ENCODE results near the gene KLRC3. TPM values are rescaled to one million over a fixed set of nuclear protein-coding genes. Genes with fewer than 3 reads are reported as not detected.
"Not testable (repeated sequence)": the region's sequence is repeated elsewhere in the genome, so short reads cannot be mapped to it uniquely, and the experiment has no call there.

KLRC3 gene
- 2.9 TPM for total RNA-seq

DNA sequence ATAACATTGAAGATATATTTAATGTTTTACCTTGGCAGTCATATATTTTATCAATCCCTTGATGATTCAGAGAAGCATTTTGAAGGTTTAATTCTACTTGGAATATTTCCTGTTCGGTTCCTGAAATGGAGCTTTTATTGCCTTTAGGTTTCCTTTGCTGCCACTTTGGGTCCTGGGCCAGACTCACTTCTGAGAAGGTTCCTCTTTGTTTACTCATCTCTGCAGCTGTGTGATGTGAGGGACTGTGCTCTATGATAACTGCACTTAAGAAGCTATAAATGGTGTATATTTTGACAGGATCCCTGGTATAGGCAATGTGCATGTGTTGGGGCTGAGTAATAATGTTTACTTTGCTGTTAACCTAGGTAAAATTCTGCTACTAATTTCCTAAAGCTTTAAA lies at the start of gene KLRC3:
KLRC3 (minus strand) TSS at position 262 of the 400 bp plus-strand sequence; CDS start at position 217, 45 bp downstream.
- not testable (repeated sequence) for DNase-seq (ENCODE audit: low spot score in 2 of 2); FAIRE-seq

DNA sequence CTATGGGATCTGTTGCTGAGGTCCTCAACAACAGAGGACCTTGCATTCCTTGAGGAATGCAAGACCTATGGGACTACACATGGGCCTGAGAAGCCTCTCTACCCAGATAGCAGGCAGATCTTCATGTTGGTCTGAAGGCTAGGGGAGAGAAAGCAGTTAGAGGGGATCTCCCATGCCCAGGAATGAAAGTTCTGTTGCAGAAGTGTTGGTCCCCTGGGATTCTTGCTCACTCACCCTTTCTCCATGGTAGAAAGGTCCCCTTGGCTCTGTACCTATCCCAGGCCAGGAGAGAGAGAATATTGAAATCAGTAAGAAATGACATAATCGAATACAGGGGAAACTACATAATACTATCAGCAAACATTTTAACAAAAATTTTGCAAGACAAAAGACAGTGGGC lies 49.3 kb upstream of the KLRC3 start:
- no peak for FAIRE-seq
- no peak for DNase-seq (ENCODE audit: low spot score in 2 of 2)

DNA sequence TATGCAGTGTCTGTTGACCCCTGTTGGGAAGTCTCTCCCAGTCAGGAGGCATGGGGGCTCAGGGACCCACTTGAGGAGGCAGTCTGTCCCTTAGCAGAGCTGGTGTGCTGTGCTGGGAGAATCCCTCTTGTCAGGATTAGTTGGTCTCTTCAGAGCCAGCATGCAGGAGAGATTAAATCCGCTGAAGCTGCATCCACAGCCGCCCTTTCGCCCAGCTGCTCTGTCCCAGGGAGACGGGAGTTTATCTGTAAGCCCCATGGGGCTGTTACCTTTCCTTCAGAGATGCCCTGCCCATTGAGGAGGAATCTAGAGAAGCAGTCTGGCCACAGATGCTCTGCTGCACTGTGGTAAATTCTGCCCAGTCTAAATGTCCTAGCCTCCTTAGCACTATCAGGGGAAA lies 45.9 kb upstream of the KLRC3 start:
- FAIRE-seq (no peak), DNase-seq (ENCODE audit: low spot score in 2 of 2) (no peak)

DNA sequence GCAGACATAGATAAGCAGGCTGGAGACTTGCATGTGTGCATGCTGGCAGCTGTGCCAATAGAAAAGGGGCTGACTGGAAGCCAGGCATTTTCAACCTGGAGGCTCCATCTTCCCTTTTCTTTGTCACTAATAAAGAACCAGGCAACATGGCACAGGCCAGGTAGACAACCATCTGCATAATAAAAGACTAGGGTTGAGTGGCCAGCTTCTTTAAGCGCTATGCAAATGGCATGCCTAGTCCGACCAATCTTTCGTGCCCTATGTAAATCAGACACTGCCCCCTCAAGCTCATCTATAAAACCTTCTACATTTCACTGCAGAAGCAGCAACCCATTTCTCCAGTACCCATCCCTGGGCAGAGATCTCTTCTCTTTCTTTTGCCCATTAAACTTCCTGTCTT lies 37.4 kb upstream of the KLRC3 start:
- DNase-seq (ENCODE audit: low spot score in 2 of 2) (no peak), FAIRE-seq (no peak)

DNA sequence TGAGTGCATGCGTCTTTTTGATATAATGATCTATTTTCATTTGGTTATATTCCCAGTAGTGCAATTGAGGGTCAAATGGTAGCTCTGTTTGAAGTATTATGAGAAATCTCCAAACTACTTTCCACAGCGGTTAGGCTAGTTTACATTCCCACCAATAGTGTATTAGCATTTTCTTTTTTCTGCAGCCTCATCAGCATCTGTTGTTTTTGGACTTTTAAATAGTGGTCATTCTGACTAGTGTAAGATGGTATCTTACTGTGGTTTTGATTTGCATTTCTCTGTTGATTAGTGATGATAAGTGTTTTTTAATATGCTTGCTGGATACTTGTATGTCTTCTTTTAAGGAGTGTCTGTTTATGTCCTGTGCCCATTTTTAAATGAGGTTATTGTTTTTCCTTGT lies 36.5 kb upstream of the KLRC3 start:
- DNase-seq (ENCODE audit: low spot score in 2 of 2), result no peak
- no peak for FAIRE-seq

DNA sequence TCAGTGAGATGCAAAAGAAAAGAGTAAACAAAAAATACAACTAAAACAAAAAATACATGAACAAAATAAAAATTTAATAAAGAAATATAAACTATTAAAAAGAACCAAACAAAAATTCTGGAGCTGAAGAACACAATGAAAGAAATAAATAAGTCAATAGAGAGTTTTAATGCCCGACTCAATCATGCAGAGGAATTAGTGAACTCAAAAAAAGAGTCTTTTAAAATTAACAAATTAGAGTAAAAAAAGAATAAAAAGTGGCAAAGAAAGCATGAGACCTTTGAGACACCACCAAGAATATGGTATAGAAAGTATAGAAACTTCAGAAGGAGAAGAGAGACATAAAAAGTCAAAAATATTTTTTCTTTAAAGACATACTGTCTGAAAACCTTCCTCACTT lies 35.4 kb upstream of the KLRC3 start:
- FAIRE-seq (peak; percentile 44), DNase-seq (ENCODE audit: low spot score in 2 of 2) (no peak)

DNA sequence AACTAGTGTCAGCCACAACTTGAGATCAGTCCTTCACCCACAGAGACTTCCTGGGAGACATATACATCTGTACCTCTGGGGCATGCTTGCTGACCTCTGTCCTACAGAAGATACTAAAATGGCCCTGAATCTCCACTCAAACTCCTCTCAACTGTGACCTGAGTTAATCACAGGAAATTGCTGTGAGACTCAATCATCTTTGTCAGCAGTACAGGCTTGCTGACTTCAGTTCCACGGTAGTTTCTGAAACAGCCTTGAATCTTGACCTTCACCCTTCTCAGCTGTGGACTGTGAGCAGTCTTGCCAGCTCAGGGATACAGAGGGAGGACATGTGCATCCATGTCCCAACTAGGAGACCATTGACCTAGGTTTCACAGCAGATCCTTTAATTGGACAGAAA lies 34.1 kb upstream of the KLRC3 start:
- FAIRE-seq (no peak), DNase-seq (ENCODE audit: low spot score in 2 of 2) (no peak)

DNA sequence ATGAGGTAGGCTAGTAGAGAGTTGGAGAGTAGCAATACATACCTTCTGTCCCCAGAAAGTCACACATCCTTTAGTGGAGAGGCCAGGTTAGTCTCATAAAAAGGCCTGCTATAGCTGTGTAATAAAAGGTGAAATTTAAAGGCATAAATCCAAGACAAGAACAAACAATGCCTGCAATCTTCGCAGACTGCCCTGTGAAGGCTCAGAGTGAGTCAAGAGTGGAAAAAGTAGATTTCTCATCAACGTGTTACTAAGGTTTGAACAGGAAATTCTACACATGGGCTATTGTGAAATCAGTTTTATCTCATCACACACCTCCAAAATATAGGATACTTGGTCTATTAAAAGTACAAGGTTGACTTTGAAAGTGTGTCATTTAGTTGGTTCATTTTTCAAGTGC lies 32.8 kb upstream of the KLRC3 start, which contains the start of gene KLRC1:
KLRC1 (minus strand) TSS at position 222 of the 400 bp plus-strand sequence. CDS start 2,221 bp downstream, outside the sequence.
- FAIRE-seq (no peak), DNase-seq (ENCODE audit: low spot score in 2 of 2) (no peak)

DNA sequence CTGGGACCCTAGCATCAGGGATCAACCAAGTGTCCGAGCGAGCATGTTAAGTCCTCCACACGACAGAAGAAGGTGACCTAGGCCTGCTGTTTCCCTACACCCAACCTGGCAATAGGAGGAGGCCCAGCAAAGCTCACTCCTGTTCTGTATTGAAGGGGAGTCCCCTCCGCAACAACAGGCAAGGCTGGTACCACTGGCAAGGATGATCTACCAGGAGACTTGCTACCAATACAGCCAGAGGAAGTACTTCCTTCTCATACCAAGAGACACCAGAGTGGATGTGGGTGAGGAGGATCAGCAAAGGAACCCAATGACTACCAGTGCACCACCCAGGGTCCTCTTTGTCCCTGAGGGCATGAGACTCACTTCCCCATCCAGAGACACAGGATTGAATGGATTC lies 27.8 kb upstream of the KLRC3 start:
- FAIRE-seq, result no peak

DNA sequence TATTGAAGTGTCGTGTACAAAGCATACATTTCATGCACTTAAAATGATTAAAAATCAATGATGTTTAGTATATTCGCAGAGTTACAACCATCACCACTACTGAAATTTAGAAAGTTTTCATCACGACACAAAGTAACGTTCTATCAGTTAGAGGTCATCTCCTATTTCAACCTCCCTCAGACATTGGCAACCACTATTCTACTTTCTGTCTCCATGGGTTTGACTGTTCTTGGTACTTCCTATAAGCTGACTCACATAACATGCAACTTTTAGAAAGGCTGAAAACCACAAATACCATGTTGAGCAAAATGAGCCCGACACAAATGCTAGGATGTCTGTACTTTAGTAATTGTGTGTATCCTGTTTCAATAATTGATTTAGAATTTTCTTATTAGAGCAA lies 25.7 kb upstream of the KLRC3 start:
- DNase-seq (ENCODE audit: low spot score in 2 of 2); FAIRE-seq: not testable (repeated sequence)

More for the DNA sequence above, 27.8 kb upstream of the KLRC3 start:
- no peak for DNase-seq (ENCODE audit: low spot score in 2 of 2)

DNA sequence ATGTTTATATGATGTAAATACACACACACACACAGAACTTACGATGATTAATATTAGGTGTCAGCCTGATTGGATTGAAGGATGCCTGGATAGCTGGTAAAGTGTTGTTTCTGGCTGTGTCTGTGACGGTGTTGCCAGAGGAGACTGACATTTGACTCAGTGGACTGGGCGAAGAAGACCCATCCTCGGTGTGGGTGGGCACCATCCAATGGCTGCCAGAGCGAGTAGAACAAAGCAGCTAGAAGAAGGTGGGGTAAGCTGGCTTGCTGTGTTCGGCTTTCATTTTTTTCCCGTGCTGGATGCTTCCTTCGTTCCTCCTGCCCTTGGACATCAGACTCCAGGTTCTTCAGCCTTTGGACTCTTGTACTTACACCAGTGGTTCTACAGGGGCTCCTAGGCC lies 20.7 kb upstream of the KLRC3 start:
- not testable (repeated sequence) for FAIRE-seq; DNase-seq (ENCODE audit: low spot score in 2 of 2)

DNA sequence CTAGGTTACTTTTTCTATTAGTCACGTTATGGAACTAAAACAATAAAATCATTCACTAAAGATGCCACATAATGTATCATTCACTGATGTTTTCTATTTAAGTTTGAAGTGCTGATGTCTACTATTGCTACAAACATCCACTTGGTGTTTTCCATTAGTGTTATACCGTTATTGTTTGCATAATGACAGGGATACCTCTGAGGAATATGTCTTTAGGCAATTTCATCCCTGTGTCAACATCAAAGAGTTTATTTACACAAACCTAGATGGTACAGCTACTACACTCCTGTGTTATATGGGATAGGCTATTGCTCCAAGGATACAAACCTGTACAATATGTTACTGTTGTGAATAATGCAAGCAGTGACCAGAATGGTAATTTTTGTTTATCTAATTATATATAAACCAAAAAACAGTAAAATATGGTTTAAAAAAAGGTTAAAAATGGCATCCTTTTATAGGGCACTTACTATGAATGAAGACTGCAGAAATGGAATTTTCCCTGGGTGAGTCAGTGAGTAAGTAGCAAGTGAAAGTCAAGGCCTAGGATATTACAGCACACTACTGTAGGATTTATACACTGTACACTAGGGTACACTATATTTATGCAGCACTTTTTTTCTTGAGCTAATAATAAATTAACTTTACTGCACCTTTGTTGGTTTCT lies 19.3 kb upstream of the KLRC3 start:
- FAIRE-seq; DNase-seq (ENCODE audit: low spot score in 2 of 2): not testable (repeated sequence)

DNA sequence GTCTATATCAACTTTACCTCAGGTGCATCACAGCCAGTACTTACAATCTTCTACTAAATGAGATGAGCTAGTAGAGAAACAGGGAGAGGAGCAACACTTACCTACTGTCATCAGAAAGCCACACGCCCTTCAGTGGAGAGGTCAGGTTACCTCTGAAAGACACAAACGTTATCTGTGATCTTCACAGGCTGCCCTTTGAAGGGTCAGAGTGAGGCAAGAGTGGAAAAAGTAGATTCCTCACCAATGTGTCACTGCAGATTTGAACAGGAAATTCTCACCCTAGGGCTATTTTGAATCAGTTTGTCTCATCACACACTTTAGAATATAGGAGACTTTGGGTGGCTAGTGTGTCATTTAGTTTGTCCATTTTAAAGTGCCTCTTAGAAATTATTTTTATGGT lies 17.2 kb upstream of the KLRC3 start:
- not testable (repeated sequence) for FAIRE-seq; DNase-seq (ENCODE audit: low spot score in 2 of 2)

DNA sequence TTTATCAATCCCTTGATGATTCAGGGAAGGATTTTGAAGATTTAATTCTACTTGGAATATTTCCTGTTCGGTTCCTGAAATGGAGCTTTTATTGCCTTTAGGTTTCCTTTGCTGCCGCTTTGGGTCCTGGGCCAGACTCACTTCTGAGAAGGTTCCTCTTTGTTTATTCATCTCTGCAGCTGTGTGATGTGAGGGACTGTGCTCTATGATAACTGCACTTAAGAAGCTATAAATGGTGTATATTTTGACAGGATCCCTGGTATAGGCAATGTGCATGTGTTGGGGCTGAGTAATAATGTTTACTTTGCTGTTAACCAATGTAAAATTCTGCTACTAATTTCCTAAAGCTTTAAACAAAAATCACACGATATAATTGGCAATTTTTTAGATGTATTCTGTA lies 15.4 kb upstream of the KLRC3 start, which contains the start of gene KLRC2:
KLRC2 (minus strand) TSS at position 195 of the 400 bp plus-strand sequence; CDS start at position 171, 24 bp downstream.
- DNase-seq (ENCODE audit: low spot score in 2 of 2); FAIRE-seq: not testable (repeated sequence)

DNA sequence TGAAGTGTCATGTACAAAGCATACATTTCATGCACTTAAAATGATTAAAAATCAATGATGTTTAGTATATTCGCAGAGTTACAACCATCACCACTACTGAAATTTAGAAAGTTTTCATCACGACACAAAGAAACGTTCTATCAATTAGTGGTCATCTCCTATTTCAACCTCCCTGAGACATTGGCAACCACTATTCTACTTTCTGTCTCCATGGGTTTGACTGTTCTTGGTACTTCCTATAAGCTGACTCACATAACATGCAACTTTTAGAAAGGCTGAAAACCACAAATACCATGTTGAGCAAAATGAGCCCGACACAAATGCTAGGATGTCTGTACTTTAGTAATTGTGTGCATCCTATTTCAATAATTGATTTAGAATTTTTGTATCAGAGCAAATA lies 10.2 kb upstream of the KLRC3 start:
- FAIRE-seq; DNase-seq (ENCODE audit: low spot score in 2 of 2): not testable (repeated sequence)

DNA sequence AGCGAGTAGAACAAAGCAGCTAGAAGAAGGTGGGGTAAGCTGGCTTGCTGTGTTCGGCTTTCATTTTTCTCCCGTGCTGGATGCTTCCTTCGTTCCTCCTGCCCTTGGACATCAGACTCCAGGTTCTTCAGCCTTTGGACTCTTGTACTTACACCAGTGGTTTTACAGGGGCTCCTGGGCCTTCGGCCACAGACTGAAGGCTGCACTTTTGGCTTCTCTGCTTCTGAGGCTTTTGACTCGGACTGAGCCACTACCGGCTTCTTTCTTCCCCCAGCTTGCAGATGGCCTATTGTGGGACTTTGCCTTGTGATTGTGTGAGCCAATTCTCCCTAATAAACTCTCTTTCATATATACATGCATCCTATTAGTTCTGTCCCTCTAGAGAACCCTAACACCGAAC lies 5.5 kb upstream of the KLRC3 start:
- not testable (repeated sequence) for DNase-seq (ENCODE audit: low spot score in 2 of 2); FAIRE-seq

DNA sequence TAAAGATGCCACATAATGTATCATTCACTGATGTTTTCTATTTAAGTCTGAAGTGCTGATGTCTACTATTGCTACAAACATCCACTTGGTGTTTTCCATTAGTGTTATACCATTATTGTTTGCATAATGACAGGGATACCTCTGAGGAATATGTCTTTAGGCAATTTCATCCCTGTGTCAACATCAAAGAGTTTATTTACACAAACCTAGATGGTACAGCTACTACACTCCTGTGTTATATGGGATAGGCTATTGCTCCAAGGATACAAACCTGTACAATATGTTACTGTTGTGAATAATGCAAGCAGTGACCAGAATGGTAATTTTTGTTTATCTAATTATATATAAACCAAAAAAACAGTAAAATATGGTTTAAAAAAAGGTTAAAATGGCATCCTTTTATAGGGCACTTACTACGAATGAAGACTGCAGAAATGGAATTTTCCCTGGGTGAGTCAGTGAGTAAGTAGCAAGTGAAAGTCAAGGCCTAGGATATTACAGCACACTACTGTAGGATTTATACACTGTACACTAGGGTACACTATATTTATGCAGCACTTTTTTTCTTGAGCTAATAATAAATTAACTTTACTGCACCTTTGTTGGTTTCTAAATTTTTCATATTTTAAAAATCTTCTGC lies 4.0 kb upstream of the KLRC3 start:
- not testable (repeated sequence) for FAIRE-seq; DNase-seq (ENCODE audit: low spot score in 2 of 2)

DNA sequence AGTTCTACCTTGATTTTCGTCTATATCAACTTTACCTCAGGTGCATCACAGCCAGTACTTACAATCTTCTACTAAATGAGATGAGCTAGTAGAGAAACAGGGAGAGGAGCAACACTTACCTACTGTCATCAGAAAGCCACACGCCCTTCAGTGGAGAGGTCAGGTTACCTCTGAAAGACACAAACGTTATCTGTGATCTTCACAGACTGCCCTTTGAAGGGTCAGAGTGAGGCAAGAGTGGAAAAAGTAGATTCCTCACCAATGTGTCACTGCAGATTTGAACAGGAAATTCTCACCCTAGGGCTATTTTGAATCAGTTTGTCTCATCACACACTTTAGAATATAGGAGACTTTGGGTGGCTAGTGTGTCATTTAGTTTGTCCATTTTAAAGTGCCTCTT lies 1.8 kb upstream of the KLRC3 start:
- DNase-seq (ENCODE audit: low spot score in 2 of 2); FAIRE-seq: not testable (repeated sequence)

DNA sequence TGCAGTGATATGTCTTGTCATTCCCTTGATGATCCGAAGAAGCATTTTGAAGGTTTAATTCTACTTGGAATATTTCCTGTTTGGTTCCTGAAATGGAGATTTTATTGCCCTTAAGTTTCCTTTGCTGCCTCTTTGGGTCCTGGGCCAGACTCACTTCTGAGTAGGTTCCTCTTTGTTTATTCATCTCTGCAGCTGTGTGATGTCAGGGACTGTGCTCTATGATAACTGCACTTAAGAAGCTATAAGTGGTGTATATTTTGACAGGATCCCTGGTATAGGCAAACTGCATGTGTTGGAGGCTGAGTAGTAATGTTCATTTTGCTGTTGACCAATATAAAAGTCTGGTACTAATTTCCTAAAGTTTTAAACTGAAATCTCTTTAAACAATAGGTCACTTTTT lies 11.0 kb downstream of the KLRC3 start, which contains the start of gene KLRC4:
KLRC4 (minus strand) TSS at position 366 of the 400 bp plus-strand sequence; CDS start at position 184, 182 bp downstream.
- no peak for DNase-seq (ENCODE audit: low spot score in 2 of 2)
- no peak for FAIRE-seq

DNA sequence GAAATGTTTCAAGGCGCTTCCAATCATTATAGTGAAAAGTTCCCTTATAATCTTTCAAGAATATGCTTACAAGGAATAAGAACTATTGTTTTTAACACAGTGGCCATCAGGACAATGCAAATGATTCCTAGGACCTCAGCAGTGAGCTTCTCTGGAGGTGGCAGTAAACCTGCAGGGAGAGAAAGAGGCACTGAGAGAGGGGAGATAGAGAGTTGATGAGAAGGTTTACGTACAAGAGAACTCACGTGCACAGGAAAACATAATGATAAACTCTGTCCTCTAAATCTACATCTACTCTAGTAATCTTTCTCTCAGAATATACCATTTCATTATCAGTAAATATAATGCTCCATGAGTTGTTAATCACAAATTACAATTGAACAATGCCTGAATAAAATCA lies 11.6 kb downstream of the KLRC3 start:
- DNase-seq (ENCODE audit: low spot score in 2 of 2), result no peak
- FAIRE-seq, result no peak

DNA sequence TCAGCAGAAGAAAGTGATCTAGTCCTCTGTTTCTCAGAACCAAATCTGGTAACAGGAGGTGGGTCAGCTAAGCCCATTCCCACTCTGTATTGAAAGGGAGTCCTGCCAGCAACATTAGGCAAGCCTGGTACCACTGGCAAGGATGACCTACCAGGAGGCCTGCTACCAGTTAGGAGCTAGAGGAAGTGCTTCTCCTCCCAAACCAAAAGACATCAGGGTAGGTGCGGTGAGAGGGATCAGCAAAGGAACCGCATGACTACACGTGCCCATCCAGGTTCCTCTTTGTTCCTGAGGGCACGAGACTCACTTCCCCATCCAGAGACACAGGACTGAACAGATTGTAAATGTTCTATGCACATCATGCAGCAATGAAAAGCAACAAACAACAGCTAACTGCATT lies 13.7 kb downstream of the KLRC3 start:
- DNase-seq (ENCODE audit: low spot score in 2 of 2) (no peak), FAIRE-seq (no peak)

DNA sequence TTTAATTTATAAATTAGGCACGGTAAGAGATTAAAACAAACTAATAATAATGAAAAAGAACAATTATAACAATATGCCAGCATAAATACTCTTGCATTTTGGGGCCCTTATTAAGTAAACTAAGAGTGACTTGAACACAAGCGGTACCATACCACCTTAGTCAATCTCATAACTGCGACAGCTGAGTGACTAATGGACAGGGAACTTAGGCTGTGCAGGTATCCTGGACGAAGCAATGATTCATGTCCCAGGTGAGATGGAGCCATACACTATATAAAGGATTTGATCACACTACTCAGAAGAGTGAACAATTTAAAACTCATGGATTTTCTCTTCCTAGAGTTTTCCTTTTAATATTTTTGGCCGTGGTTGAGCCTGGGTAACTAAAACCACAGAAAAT lies 15.1 kb downstream of the KLRC3 start:
- FAIRE-seq (no peak), DNase-seq (ENCODE audit: low spot score in 2 of 2) (no peak)

Measured in frontal cortex (tissue), 4 donors.